HFFc6 (cell line): Measurements from ENCODE around the gene AIFM3. TPM values are rescaled to one million over a fixed set of nuclear protein-coding genes. Genes with fewer than 3 reads are reported as not detected.

ENCODE experiments used
- DNase-seq: peaks from one replicate; pipeline ENCODE4 v3.0.0-alpha.2; 2018
- H3K27ac Mint-ChIP-seq: 2 replicates; pipeline ENCODE4 v1.8.0; 2020; ENCODE audit warnings: mild to moderate bottlenecking, mixed read lengths
- H3K27me3 Mint-ChIP-seq: 2 replicates; pipeline ENCODE4 v1.8.0; 2021; ENCODE audit warnings: mild to moderate bottlenecking, moderate library complexity, mixed read lengths; ENCODE audit not compliant: insufficient read depth
- H3K36me3 Mint-ChIP-seq: 2 replicates; pipeline ENCODE4 v1.8.0; 2021; ENCODE audit warnings: low read depth, mixed read lengths
- H3K4me1 Mint-ChIP-seq: 2 replicates; pipeline ENCODE4 v1.8.0; 2020; ENCODE audit warnings: low read depth, mixed read lengths
- H3K4me3 Mint-ChIP-seq: 2 replicates; pipeline ENCODE4 v1.8.0; 2020; ENCODE audit warnings: mild to moderate bottlenecking, moderate library complexity, mixed read lengths
- H3K9me3 Mint-ChIP-seq: 2 replicates; pipeline ENCODE4 v1.8.0; 2020; ENCODE audit warnings: mild to moderate bottlenecking, mixed read lengths
- CTCF ChIP-seq: fragments of 200-600 bp; sonication (generic); IDR thresholded peaks from 2 replicates; pipeline ENCODE4 v1.5.0; 2021; ENCODE audit warnings: antibody characterized with exemption, mild to moderate bottlenecking
- total RNA-seq, 6 experiments: library from RNA; stranded (reverse); fragmentation: NEBNext Ultra II Directional; extraction: Animal tissue kit (Norgen Biotek cat#: 25700); gene quantifications; 2 replicates in 1 of 6; 3 replicates in 5 of 6; pipeline ENCODE4 v1.2.3, GENCODE V29; 2021

AIFM3 gene
- total RNA-seq, 6 experiments from 2014 or later, result 0.15 to 0.51 (median 0.31) TPM; not detected in 3

- no peak for DNase-seq
- peaks cover 6% of the 10 kb centered on the region; the same call in 1 of the 2 replicates for H3K4me1 Mint-ChIP-seq
- no peak overlapping the region for H3K4me3 Mint-ChIP-seq
- H3K27ac Mint-ChIP-seq, result no peak overlapping the region
- peaks cover 14% of the 10 kb centered on the region for H3K36me3 Mint-ChIP-seq
- H3K27me3 Mint-ChIP-seq, result peaks cover 3% of the 10 kb centered on the region
- peaks cover 16% of the 10 kb centered on the region for H3K9me3 Mint-ChIP-seq
- no peak for TF ChIP-seq CTCF
Measured at GRCh38 chr22:20974336-20974955, 7.4 kb downstream of the AIFM3 start.

- TF ChIP-seq CTCF, result no peak
- H3K27me3 Mint-ChIP-seq, result peaks cover 3% of the 10 kb centered on the region
Measured at GRCh38 chr22:20975541-20976290, 8.7 kb downstream of the AIFM3 start.

GRCh38 chr22:20976291-20976877 lies 9.3 kb downstream of the AIFM3 start:
- Mint-ChIP-seq H3K36me3 (peaks cover 16% of the 10 kb centered on the region), H3K27me3 (peaks cover 3% of the 10 kb centered on the region), H3K4me1 (peaks cover 12% of the 10 kb centered on the region), H3K9me3 (peaks cover 16% of the 10 kb centered on the region), H3K27ac (no peak overlapping the region), H3K4me3 (no peak overlapping the region)
- no peak for TF ChIP-seq CTCF
- DNase-seq, result no peak

More at GRCh38 chr22:20975541-20976290, 8.7 kb downstream of the AIFM3 start:
- no peak for DNase-seq
- Mint-ChIP-seq H3K36me3 (peaks cover 16% of the 10 kb centered on the region), H3K27ac (no peak overlapping the region), H3K4me3 (no peak overlapping the region), H3K4me1 (peaks cover 6% of the 10 kb centered on the region; the same call in 1 of the 2 replicates), H3K9me3 (peaks cover 16% of the 10 kb centered on the region)

- H3K9me3 Mint-ChIP-seq, result peaks cover 16% of the 10 kb centered on the region
- peaks cover 3% of the 10 kb centered on the region for H3K27me3 Mint-ChIP-seq
- H3K27ac Mint-ChIP-seq, result no peak overlapping the region
- no peak for DNase-seq
- peaks cover 16% of the 10 kb centered on the region for H3K36me3 Mint-ChIP-seq
- no peak for TF ChIP-seq CTCF
- no peak overlapping the region for H3K4me3 Mint-ChIP-seq
- peaks cover 14% of the 10 kb centered on the region for H3K4me1 Mint-ChIP-seq
Measured at GRCh38 chr22:20977019-20977418, 10.0 kb downstream of the AIFM3 start.

GRCh38 chr22:20977516-20978170 lies 10.6 kb downstream of the AIFM3 start:
- Mint-ChIP-seq H3K27me3 (peaks cover 3% of the 10 kb centered on the region), H3K4me3 (no peak overlapping the region), H3K27ac (no peak overlapping the region)

More at GRCh38 chr22:20977516-20978170, 10.6 kb downstream of the AIFM3 start:
- H3K4me1 Mint-ChIP-seq, result peaks cover 9% of the 10 kb centered on the region
- no peak for TF ChIP-seq CTCF
- peaks cover 16% of the 10 kb centered on the region for H3K36me3 Mint-ChIP-seq
- no peak for DNase-seq
- H3K9me3 Mint-ChIP-seq, result peaks cover 16% of the 10 kb centered on the region
